HUDEP-2 (cell line): ENCODE data around the gene OSTC.

Experiments used
- DNase-seq, 76 experiments: peaks; one replicate each; lab custom pipeline; 2025; ENCODE audit not compliant: unreplicated experiment in 76 of 76; lab: John Stamatoyannopoulos, UW

Gene OSTC

DNA sequence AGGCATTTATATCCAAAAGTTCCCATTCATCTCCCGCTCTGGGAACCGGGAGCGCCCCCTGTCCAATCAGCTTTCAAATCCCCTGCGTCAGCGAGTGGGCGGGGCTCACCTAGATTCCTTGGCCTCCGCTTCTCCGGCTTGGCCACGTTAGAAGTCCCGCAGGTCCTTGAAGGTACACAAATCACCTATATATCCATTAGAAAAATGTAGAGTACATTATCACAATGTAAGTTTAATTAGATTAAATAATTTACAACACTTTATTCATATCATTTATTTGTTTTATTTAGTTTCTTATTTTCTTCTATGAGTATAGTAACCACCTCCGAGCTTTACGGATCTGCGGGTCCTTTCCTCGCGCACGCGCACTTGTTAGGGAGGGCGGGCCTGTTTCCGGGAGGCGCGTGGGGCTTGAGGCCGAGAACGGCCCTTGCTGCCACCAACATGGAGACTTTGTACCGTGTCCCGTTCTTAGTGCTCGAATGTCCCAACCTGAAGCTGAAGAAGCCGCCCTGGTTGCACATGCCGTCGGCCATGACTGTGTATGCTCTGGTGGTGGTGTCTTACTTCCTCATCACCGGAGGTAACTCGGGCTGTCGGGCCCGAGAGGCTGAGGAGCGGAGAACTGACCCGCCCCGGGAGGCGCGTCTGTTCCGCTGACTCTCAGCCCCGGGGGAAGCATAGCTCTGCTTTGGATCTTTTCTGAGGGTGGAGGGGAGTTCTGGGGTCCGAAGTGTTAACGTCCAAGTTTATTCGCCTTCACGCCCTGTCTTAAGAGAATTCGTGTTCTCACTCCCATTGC lies at the start of gene OSTC:
OSTC (plus strand) TSS at position 388 of the 802 bp plus-strand sequence; CDS start at position 445, 57 bp downstream.
- peak in 75 of 76 experiments; percentile 2 to 95 (median 83) for DNase-seq

DNA sequence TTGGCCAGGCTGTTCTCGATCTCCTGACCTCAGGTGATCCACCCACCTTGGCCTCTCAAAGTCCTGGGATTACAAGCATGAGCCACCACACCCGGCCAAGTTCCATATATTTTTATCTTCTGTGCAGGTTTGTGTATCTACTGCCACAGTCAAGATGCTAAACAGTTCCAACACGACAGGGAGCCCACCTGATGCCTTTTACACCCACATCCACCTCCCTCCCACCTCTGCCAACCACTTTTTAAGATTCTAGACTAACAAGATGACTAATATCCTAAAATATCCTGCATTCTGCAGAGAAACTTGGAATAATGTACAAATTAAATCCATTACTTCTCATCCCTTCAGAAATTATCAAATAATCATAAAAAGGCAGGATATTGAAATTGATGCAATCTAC lies 49.3 kb upstream of the OSTC start:
- no peak for DNase-seq

DNA sequence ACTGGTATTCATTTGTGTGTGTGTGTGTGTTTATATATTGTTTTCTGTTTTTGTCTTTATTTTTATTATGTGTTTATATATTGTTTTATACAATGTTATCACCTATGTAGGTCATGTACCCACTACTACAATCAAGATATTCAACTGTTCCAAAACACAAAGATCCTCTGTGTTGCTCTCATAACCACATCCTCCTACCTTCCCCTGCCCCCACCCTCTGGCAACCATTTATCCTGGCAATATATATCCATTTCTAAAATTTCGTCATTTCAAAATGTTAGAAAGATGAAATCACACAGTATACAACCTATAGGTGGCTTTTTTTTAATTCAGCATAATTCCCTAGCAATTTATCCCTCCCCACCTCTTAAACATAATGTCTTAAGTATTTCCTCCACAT lies 48.9 kb upstream of the OSTC start:
- no peak for DNase-seq

DNA sequence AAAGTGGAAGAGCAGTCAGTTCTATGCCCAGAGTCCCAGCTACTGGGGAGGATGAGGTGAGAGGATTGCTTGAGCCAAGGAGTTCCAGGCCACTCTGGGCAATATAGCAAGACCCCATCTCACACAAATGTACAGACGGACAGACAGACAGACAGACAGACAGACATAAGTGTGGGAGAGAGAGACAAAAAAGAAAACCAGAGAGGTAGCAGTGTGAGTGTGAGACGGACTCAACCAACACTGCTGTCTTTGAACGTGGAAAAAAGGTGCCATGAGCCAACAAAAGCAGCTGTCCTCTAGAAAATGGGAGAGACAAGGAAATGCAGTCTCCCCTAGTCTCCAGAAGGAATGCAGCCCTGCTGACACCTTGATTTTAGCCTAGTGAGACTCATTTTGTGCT lies 48.2 kb upstream of the OSTC start:
- no peak for DNase-seq

DNA sequence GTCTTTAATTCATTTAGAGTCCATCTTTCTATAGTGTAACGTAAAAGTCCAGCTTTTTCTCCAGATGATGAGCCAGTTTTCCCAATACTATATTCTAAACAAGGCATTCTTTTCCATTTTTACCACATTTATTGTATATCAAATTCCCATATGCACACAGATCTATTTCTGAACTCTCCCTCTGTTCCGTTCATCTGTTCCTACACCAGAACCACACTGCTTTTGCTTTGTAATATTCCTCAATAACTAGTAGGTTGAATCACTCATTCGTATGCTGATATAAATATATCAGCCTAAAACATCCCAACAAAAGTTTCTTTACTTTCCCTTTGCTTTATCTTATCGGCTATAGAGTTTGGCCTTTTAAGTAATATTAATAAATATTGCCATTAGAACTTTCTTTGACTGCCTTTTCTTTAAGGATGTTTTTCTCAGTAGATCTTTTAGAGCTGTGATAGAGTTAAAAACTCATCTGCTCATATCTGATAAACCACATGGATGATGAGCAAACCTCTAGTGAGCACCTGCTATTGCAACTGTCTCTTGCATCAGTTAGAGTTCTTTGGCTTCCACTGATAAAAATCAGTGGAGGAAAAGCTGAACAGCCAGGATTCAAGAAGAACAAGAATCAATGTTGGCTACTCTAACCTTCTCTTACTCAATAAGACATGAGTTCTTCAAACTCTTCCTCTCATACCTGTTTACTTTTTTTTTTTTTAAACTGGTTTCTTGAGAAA lies 43.2 kb upstream of the OSTC start:
- DNase-seq, result no peak

DNA sequence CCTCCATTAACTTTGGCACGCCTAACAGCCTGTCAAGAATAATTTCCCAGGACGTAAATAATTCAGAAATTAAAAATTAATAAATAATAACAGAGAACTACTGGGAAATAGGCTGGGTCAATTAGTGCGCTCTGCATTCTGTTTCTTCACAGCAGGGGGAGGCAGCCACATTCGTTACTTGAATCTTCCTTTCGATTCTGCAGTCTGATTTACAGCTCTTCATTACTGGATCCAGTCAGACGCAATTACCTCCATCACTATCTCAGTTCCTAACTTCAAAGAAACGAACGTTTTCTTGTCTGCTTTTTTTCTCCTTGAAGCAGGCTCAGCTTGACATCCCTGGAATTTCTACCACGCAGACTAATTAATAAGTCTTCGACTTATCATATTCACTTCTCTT lies 39.0 kb upstream of the OSTC start:
- DNase-seq, result no peak

DNA sequence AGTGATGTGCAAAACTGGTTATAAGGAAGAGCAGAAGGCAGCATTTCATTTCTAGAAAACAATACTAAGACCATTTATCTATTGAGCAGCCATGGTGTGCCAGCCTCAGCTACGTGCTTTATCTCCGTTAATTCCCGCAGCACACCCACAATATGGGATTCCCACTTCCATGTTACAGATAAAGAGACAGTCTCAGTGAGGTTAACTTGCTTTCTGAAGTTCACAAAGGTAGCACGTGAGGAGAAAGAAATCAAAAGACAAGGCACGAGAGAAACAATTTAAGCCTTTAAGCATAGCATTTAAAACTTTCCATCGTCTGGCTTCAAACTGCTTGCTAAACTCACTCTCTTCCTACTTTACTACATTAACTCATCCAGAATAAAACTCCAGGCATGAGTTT lies 38.0 kb upstream of the OSTC start:
- DNase-seq, result no peak

DNA sequence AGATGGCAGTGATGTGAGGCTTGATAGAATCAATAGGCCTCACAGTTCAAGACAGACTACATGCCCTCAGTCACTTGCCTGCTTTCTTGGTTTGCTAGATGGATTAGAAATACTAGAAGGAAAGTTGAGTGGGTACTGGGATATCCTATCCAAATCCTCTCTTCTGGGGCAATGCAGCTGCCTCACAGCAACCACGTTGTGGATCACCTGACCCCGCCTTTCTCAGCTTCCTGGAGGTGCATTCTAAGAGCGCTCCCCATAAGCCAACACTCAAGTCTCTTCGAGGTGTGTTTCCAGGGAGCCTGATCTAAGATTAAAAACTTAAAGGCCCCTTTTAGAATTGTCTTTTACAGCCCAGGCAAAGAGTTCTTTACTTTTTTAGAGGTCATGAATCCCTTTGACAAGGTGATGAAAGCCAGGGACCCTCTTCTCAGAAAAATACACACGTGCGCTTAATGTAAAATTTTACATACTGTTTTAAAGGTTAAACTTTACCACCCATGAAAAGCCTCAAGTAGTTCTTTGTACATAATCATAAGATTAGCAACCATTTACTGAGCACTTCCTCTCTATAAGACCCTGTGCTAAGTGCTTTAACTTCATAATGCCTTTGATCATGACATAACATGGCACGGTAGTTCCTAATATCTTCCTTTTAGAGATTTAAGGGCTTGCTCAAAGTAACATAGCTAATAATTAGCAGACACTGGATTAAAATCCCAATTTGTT lies 30.9 kb upstream of the OSTC start:
- DNase-seq, result no peak

DNA sequence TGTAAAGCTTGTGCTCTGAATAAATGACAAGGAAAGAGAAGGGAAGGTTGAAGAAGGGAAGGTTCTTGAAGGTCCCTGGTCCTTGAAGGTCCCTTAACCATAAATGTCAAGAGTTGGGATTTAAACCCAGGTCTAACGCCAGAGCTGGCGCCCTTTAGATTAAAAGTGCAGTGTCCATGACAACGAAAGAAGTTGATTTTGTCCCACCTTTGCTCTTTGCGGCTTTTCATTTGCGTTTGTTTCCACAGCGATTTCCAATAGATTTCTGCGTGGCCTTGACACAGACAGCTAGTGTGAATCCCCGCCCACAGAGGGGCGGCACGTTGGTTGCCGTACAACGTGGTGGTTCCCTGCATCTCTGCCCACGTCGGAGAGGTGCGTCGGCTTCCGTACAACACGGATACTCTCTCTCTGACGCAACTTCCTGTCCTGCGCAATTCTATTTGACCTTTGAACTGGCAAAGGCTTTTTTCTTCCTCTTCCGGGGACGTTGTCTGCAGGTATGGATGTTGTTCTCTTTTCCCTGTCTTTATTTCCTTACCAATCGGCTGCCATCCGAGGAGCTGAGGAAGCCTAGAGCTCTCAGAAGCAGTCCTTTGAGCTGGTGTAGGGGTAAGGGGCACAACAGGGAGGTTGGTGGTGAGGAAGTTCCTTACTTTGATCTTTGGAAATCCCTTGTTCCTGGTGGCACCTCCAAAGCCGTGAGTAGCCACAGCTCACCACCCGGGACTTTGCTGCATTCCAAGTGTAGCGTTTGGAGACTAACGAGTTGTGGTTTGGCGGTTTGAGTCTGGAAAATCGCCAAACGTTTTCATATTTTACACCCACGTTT lies 30.1 kb upstream of the OSTC start, which contains the start of gene RPL34:
RPL34 (plus strand) TSS at position 476 of the 832 bp plus-strand sequence. CDS start 1,384 bp downstream, outside the sequence.
- DNase-seq, result peak in 75 of 76 experiments; percentile 48 to 97 (median 92)

DNA sequence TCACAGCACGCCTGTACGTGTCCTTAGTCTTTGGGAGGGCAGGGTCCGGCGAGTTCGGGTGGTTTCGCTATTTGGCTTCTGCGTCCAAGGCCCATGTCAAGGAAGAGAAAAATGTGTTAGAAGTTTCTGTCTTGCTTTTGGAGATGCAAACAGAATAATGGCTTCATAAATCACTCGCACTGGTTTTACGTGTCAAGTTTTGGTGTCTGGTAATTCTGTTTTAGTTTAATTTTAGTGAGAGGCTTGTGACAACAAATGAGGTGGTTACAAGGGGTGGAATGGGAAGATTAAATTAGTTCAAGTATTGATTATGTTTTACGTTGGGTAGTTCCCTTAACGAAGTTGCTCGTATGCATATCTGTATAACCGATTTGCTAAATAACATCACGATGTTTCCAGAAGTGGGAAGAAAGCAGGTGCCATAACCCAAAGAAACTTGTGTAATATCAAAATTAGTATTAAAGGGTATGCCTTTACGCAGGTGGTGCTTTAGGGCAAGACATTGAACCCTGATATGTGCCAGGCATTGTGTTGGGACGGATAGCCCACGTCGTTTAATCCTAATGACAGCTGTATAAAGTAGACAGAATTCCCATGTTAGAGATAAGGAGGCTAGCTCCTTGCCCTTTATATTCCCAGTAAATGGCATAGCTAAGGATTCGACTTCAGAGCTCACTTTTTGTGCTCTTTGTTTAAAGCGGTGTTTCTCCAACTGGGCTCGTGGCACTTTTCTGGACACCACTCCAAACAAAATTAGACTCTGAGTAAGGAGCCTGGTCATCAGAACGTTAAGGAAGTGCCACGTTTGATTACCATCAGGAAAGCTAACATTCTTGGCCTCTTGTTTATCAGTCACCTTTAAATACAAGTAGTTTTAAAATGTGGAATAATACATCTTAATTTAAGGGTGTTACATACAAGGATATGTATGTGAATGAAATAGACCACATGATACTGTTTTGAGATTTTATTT lies 29.2 kb upstream of the OSTC start:
- no peak for DNase-seq

DNA sequence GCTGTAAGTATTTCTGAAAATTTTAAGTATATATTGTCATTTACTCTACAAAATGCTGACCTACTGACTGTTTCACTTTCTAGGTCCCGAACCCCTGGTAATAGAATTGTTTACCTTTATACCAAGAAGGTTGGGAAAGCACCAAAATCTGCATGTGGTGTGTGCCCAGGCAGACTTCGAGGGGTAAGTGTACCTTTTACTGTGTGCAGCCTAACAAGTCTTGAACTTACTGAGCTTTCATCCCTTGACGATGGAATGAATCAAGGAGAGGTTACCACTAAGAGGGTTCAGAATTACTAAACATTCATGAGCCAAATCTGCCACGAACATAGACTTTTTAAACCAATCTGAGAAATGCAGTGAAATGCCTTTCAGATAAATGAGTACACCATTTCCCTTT lies 28.4 kb upstream of the OSTC start:
- no peak for DNase-seq

DNA sequence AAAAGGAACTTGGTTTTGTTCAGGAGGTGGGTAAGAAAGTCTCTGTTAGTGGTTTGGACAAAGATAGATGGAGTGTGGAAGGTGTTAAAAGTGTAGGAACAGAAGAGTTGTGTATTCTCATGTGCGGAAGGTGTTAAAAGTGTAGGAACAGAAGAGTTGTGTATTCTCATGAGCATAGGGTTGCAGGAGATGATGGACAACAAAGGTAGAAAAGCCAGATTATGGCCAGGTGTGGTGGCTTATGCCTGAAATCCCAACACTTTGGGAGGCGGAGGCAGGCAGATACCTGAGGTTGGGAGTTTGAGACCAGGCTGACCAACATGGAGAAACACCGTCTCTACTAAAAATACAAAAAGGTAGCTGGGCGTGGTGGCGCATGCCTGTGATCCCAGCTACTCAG lies 27.6 kb upstream of the OSTC start:
- DNase-seq, result no peak

DNA sequence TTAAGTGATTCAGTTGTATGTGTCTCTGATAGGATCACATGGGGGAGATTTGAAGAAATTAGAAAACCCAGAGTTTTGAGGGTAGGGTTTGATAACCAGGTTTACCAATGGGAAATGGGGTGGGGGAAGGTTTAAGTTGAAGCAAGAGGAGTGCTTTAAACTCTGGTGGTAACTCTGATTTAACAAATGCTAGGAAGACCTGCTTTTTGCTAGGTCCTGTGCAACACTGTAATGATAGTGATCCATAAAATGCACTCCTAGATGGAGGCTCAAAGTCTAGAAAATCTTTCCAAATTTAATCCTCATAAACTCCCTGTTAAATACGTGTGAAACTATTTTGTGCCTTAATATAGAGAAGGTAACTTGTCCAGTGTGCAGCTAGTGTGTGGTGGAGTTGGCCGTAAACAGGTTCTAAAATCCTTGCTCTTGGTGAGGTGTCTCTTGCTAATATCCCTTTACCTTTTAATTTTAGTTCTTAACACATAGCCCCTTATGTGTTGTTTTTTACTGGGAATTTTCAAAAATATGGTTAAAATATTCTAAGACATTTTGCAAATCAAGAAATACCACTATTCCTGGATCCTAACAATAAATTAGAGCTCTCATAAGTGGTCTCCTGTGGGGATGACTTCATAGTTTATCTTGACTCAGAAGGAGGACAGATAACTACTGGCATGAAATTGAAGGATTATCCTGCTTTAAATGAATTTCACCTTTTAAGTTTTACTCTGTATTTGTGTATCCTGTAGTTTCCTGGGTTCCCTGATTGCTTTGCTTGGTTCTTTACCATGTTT lies 25.9 kb upstream of the OSTC start:
- DNase-seq, result no peak

DNA sequence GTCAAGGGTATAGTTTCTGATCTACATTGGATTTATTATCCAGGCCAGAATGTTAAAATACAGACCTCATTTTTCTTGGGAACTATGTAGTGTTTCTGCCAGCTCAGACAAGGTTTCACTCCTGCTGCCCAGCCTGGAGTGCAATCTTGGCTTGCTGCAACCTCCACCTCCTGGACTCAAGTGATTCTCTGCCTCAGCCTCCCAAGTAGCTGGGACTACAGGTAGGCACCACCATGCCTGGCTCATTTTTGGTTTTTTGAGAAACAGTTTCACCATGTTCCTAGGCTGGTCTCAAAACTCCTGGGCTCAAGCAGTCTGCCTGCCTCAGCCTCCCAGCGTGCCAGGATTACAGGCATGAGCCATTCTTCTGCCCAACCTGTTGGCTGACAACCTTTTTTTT lies 24.3 kb upstream of the OSTC start:
- DNase-seq, result no peak

DNA sequence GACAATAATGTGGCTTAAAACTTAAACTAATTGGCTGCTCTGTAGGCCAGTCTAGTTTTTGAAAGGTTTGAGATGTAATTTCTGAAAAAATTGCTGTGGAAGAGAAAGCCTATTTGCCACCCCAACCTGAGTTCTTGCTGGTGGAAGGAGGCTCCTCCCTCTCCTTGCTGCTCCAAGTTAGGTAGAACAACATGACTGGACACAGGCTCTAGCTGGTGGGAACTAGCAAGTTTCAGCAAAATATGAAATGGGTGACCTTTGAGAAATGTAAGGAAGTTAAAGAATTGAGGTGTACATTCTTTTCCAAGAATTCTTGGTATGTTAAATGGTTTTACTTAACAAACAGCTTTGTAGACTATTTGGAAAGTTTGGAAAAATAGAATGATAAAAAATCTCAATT lies 22.0 kb upstream of the OSTC start:
- DNase-seq, result no peak

DNA sequence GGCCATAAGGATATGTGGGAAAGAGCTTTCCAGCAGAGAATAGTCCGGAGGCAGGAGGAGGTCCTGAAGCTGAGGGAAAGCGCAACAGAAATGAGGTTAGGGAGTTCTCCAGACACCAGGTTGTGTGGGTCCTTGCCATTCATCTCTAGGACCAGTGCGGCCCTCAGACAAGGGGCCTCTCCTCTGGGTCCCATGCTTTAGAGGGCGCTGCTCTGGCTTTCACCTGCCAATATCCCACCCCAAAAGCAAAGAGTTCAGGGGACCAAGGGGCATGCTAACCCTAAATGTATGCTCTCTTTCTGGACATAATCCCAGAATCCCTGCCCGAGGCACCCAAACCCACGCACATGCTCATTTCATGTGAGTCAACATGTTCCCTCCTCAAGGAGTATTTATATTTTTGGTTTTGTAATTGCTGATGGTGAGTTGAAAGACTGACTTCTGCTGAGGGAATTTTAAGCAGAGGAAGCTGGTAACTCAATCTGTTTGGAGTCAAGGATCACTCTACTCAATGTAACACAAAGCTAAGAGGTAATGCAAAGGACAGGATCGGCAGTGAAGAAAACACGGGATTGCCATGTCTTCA lies 15.2 kb upstream of the OSTC start:
- DNase-seq, result no peak

DNA sequence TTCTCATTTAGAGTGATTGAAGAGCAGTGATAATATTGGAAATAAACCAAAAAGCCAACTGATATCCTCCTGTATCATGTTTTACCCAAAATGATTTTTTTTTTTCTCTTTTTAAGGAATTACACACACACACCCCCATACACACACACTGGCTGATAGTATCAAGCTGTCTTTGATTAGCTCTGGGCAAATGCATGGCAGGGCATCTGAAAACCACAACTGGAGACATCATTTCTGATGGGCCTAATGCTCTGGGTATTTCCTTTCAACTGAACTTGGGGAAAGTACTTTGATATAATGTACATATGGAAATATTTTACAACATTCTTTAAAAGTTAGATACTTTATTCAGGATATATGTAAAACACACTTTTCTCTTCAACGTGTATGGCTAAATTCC lies 14.2 kb upstream of the OSTC start:
- DNase-seq, result no peak

DNA sequence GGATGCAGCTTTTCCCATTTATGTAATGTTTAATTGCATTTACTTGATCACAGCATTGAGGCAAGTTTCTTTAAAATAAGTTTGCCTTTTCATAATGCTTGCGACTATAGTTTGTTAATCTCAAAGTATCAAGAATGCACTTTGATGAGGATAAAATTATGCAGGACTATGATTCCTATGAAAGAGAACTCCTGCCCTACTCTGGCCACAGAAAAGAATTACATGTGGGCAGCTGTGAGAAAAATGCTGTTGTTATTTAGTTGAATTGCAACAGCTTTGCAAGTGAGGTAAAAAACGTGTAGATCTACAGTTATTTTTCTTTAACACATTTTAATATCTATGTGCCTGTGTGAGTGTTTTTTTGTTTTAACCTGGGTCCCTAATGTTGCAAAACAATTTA lies 12.5 kb upstream of the OSTC start:
- DNase-seq, result no peak
